SW 1271 (cell line): ENCODE results near the gene RASSF8.

ENCODE experiments used
- DNase-seq, 2 experiments: peaks; one replicate each; lab custom pipeline; 2025; lab: John Stamatoyannopoulos, UW

Gene RASSF8, protein sequence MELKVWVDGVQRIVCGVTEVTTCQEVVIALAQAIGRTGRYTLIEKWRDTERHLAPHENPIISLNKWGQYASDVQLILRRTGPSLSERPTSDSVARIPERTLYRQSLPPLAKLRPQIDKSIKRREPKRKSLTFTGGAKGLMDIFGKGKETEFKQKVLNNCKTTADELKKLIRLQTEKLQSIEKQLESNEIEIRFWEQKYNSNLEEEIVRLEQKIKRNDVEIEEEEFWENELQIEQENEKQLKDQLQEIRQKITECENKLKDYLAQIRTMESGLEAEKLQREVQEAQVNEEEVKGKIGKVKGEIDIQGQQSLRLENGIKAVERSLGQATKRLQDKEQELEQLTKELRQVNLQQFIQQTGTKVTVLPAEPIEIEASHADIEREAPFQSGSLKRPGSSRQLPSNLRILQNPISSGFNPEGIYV

DNA sequence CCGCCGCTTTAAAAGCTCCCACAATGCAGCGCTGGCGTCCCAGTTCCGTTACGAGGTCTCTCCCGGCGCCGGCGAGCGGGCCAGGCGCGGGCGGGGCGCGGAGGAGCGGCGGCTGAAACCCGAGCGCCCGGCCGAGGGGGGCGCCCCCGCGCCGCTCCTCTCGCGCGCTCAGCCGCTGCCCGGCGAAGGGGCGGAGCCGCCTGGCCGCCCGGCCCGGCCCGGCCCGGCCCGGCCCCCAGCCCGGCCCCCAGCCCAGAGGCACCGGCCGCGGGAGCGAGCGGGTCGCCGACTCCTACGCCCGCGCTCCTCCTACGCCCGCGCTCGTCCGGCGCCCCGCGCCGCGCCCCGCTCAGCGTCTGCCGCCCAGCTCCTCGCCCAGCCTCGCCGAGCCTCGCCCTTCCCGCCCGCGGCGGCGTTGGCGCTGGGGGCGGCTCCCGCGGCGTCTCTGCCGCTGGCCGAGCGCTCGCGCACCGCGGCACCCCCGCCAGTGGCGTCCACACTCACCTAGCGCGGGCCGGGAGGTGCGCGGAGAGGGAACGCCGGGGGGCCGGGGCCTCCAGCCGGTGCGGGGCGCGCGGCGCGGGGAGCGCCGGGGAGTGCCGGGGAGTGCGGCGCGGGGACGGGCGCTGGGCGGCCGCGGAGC, at the start of gene RASSF8:
Gene RASSF8, plus strand, starts transcription at position 255 of the 643 bp plus-strand sequence. CDS start 96,662 bp downstream, outside the sequence.
- peak in 1 of 2 experiments; percentile 61 for DNase-seq

DNA sequence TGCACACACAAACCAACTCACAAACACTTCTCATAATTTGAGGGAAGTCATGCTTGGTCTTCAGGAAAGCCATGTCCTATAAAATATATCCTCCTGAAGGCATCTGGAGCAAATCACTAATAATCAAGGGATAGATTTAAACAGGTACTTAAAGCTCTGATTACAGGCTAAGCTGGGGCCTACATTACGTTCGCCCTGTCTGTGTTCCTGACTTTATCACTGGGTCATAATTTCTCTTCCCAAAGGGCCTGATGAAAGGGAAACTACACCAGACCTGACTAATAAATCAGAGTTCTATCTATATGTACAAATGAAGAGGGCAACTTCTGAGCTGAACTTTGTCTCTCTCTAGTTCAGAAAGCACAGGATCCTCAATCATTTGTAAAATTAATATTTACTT, 43.9 kb upstream of the RASSF8 start:
- DNase-seq: no peak

DNA sequence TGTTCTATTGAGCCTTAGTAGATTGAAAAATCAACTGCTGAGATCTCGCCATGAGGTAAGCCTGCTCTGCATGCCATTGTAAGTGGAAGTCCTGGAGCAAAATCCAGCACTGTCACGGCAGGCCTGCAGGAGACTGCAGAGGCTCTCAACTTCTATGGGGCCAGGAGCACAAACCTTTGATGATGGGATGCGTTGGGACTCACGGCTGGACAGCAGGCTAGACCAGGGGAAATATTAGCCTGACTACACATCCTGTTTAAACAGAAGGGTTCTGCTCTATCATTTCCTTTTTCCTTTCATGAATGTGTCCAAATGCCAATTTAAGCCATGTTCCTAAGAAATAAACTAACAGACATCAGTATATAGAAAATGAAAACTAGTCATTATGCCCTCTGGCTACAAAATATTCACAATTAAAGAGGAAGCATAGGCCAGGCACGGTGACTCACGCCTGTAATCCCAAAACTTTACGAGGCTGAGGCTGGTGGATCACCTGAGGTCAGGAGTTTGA, 33.9 kb upstream of the RASSF8 start:
- DNase-seq: no peak

DNA sequence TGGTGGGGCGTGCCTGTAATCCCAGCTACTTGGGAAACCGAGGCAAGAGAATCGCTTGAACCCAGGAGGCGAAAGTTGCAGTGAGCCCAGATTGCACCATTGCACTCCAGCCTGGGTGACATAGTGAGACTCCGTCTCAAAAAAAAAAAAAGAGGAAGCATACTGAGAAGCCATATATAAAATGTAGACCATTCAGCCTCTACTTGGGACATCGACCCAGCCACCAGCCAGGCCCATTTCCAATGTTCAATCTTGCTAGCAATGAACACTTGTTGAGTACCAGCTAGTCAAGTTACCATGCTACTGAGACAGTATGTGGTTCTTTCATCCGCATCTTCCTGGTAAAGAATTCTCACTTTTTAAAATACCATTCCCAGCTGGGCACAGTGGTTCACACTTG, 33.4 kb upstream of the RASSF8 start:
- no peak for DNase-seq

DNA sequence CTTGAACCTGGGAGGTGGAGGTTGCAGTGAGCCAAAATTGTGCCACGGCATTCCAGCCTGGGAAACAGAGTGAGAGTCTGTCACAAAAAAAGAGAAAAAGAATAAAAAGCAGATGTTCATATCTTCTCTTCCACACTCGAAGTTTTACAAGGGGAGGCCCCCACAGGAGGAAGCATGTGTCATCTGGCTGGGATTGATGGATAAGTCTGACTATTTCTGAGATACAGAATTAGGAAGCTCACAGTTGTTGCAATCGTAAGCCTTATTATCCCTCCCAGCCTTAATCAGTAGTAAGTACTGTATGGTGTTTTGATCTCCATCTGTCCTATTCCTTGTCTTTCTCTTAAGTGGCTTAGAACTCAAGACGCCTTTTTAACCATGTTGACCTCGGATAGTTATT, 31.9 kb upstream of the RASSF8 start:
- no peak for DNase-seq

DNA sequence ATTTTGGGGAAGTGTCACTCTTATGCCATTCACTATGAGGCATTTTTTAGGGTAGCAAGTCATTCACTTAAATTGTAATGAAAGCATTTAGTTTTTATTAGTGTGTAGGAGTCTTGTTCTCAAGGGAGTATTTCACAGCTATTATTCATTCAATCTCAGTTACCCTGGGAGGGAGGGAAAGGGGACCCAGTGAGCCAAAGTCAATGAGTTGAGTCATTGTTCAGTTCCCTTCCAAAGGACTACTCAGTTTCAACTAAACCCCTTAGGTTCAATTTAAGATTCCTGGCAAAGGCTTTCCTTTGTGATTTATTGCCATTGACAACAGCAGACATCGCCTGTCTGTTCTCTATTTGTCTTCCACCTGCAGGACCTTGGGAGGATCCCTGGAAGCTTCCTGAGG, 29.3 kb upstream of the RASSF8 start:
- DNase-seq: no peak

DNA sequence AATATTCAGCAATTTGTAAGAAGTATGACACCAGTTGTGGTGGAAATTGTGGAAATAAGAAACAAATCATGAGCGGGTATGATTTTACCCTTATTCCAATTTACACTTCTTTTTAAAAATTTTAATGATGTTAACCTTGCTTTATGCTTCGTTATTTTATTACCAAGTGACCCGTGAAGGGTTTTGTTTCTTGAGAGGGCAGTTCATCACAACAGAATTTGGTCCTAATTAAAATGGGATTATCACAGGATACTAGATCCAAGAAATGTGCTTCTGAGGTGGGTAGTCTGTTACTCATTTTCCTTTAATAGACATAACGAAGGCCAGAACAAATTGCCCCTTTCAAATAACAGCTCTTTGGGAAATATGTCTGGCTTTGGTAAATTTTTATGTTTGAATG, 25.5 kb upstream of the RASSF8 start:
- no peak for DNase-seq

DNA sequence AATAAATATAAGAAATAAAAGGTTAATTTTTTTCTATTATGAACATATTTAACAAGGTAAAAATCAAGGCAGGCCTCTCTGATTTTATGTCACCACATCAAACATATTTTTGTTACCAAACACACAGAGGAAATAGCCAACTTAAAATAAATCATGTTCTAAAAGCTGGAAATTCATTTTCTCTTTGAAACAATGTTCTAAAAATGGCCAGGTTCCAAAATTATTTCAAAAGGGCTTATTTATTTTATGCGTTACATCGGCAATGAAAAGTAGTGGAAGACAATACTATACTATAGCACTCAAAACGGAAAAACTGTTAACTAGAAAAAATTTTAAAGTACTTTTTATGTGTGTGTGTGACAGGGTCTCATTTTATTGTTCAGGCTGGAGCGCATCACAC, 24.0 kb upstream of the RASSF8 start:
- DNase-seq: no peak

DNA sequence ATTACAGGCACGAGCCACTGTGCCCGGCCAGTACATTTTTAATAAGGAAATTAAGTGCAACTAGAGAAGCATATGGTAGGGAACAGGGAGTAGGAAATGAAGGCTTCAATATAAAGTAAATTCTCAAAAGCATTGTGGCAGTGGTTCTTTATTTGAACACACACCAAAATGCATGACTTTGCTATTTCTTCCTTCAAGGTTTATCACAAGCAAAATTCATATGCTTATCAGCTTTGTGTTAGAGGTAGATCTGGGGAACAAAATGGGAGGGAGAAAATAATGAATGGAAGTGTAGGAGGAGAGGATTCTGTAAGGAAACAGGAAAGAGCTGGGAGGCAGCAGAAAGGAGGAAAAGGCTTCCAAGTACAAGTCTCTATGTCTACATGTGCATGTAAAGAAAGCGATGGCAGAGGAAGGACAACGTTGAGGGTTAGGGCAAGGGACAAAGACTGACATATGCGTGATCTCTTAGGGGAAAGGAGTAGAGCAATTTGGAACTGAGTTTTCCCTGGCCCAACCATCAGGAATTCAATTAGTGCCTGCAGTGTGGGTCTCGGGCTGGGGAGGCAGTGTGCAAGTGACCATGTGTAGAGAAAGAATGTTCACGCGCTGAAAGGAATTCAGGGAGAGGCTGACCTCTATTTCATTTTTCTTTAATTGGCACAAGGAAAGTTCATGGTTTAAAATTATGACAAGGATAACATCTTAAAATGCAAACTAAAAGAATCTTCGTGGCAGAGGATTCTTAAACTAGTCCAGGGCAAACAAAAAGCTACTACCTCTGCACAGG, 22.9 kb upstream of the RASSF8 start:
- DNase-seq: no peak

DNA sequence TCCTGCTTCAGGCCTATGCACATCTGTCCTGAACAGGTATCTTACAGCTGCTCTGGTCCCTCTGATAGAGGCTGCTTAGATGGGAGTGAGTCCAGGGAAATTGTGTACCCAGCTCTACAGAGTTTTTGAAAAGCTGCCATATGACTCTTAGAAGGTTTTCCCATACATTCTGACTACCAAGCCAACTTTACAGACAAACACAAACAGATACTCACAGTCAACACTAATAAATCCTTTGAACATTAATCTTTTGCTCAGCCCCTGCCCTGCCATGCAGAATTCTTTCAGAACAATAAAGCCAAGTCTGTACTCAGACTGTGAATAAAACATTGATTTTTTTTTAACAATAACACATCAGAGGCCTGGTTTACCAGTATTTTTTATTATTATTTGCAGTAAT, 21.4 kb upstream of the RASSF8 start:
- no peak for DNase-seq

DNA sequence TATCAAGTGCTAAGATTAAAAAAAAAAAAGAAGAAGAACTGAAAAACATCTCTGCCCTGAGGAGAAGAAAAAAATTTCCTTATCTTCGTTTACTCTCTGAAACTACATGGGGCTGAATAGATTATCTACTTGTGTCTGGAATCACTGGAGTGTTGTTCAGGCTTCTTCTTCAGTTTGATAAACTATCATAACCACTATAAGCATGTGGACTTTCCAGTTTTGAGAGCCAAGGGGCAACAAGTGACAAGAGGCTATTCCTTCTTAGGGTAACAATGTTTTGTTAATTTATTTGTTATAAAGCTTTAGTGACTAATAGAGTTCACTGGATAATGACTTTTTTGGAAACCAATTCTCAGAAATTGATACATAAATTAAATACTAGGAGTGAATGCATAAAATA, 19.9 kb upstream of the RASSF8 start:
- DNase-seq: no peak

DNA sequence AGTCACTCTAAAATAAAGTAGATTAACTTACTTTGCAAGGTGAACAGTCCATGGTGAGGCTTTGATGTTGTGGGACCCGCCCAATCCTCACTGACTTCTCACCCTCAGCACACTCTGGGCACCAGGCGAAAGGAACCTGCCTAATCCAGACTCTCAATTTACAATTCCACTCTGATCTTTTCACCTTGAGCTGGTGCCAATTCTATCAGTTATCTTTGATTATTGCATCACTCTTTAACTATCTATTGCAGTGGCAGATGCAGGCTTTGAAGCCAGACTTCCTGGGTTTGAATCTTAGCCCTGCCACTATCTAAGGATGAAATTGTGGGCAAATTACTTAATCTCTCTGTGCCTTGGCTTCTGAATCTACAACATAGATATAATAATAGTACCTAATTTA, 18.9 kb upstream of the RASSF8 start:
- no peak for DNase-seq

DNA sequence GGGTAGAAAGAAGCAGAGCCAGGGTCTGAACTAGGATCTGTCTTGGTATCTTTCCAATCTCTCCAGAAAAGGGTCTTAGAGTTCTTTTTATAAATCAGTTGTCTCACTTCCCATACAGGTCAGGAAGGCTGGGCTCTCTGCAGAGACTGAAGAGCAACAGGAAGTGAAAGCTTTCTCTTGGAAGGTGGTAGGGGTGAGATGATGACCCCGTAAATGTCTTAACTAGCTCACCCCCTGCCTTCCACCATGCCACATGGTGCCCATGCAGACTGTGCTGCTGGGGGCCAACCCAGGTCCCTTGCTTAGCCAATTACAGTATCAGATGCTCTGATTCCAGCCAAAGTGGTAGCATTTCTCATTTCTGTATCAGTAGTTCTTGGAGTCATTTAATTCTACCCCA, 17.6 kb upstream of the RASSF8 start:
- DNase-seq: no peak

DNA sequence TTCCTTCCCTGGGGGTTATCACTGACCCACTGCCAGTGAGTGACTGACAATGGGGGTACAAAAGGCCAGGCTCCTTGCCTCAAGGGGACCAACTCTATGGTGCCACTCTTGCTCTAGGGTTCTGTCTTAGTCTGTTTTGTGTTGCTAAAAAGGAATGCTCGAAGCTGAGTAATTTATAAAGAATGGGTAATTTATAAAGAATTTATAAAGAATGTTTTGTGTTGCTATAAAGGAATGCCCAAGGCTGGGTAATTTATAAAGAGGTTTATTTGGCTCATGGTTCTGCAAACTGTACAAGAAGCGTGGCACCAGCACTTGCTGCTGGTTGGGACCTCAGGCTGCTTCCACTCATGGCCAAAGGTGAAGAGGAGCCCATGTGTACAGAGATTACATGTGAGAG, 15.8 kb upstream of the RASSF8 start:
- DNase-seq: no peak

DNA sequence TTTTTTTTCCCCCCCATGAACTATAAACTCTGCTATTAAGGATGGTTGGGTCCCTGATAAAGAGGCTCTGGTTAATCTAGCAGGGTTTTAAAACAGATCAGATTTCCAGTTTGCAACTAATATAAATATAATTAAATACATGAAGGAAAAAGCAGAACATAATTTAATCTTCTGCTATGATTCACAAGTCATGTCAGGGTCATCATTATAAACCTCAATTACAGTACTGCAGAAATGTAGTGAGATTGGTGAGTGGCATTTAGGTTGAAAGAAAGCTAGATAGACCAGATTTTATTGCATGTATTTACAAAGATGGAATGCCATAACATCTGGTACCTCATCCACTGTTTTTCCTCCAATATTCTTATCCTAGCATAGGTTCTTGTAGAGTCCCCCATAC, 14.5 kb upstream of the RASSF8 start:
- no peak for DNase-seq

DNA sequence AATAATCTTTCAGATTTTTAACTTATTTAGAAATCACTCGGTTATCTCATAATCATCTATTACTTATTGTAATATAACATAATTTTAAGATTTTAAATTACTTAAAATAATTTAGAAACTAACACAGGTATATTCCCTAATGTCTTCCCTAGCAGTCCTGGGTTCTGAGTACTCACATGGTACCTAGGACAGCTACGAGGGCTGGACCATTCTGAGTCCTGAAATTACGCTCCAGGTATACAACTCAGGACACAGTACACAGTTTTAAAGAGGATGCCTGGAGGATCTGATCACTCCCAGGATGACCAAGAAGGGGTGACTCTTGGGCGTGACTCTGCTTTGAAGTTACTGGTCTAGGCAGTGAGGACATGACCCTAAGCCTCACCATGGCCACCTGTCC, 9.1 kb upstream of the RASSF8 start:
- DNase-seq: no peak

DNA sequence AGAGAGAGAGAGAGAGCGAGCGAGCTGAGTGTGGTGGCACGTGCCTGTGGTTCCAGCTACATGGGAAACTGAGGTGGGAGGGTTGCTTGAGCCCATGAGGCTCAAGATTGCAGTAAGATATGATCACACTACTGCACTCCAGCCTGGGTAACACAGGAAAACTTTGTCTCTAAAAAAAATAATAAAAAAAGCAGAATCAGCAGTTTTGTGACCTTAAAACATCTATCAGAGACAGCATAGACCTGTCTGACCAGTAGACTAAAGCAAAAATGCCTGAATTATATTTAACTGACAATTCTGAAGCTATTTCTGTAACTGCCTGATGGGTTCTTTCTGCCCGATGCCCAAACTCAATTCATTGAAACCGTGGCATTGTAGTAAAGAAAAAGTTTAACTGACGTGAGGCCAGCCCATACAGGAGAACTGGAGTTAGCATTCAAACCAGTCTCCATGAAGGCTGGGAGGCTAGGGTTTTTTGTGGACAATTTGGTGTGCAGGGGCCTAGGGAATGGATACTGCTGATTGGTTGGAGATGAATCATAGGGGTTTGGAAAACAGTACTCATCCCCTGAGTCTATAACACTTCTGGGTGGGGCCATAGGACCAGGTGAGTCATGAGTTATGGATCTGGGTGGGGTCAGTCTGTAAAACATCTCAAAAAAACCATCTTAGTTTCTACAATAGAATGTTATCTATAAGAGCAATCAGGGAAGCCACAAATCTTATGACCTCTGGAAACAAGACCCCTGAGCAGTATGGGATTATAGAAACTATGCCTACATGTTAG, 8.0 kb upstream of the RASSF8 start:
- no peak for DNase-seq

DNA sequence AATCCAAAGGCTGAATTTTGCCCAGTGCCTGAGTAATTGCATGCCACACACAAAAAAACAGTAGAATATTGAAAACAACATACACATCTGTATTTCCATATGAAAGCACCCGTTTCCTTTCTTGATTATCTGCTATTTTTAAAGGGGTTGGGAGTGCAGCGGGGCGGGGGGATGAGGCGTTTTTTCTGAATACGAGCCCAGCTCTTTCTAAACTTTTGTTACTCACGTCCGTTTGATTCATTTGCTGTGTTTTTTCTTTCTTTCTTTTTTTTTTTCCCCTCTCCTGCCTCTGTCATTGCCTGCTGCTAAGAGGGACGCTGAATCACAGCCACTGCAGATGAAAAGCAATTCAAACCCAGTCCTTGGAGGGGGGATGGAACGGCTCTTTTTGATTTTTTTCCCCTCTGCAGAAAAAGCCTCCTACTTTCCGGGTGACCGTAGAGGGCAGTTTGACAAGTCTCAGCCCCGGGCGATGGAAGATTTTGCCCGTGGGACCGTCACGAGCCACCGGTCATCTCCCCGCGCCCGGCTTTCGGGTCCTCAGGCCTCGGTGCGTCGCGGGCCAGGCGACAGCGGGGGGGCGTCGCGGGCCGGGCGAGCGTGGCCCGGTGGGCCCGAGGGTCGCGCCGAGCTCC, 572 bp upstream of the RASSF8 start:
- DNase-seq: peak; percentile 50 to 61

DNA sequence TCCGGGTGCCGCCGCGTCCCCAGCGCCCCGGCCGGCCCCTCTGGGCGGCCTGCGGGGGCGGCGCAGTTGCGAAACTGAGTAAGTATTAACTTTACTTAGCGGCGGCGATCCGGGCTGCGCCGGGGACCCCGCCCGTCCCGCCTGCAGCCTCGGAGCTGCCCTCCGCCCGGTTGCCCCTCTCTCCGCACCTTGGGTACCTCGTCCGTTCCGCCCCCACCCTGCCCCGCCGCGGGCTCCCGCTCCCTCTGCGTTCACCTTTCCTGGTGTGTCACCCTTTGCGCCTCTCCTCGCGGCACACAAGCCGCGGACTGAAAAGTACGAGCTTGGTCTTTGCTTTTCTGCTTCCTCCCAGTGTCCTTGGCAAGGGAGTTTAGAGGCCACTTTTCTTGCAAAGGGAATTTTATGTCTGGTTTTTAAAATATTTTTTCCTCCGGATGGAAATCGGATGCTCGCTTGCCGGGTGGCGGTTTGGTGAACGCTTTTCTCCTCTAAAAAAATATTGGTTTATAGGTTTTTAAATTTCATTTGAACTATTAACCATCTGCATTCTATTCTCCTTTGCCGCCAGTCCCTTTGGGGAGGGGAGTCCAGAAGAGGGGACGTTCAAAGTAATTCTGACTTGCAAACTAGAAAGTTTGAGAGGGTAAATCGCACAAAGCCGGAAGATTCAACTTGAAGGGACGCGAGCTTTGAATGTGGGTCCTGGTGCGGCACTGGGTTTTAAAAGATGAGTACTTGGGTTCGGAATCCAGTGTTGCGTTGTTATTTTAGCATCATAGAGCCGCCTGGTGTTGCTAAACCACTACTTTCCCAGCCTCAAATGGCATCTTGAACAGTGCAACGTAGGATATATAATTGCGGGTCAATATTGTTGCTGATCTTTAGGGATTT, 834 bp downstream of the RASSF8 start:
- DNase-seq: peak in 1 of 2 experiments; percentile 29

DNA sequence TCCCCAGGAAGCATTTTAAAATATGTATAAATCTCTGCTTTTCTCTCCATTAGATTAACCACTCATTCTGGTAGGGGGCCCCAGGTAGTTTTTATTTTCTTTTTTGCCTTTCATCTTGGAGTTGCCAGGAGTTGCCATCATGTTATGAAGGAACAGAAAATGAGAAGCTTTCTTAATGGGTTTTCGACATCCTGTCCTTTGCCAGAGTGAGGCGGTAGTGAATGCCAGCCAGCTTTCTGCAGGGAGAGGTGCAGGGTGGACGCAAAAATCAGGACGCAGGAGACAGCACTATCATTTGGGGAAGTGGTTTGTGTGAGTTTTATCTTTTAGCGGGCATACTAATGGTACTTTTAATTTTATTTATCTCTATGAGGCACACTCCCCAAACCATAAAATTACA, 1.7 kb downstream of the RASSF8 start:
- DNase-seq: no peak
